Measurements from ENCODE around the gene GTF2H4.
"Not testable (repeated sequence)": the region's sequence is repeated elsewhere in the genome, so short reads cannot be mapped to it uniquely, and the experiment has no call there.

GTF2H4 gene

DNA sequence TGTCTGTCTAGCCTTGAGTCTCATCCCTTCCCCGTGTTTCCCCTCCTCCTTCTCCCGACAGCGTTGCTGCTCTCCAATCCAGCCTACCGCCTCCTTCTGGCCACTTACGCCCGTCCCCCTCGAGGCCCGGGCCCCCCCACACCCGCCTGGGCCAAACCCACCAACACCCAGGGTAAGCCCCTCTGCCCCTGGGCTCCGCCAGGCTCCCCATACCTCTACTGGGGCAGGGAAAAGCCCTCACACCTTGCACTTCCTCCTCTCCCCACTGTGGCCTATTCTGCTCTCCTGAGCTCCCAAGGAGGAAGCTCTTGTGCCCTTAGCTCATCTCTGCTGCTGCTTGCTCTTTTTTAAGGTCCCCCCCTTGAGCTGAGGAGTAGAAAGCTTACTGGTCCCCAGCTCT is 12.7 kb upstream of the GTF2H4 start:
- no peak for DNase-seq

DNA sequence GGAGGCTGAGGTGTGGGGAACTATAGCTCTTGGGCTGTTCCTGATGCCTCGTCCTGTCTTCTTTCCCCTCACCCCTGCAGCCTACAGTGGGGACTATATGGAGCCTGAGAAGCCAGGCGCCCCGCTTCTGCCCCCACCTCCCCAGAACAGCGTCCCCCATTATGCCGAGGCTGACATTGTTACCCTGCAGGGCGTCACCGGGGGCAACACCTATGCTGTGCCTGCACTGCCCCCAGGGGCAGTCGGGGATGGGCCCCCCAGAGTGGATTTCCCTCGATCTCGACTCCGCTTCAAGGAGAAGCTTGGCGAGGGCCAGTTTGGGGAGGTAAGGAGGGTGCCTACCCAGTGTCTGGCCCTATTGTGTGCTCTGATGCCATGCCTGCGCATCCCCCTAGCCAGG is 11.5 kb upstream of the GTF2H4 start:
- DNase-seq = no peak

DNA sequence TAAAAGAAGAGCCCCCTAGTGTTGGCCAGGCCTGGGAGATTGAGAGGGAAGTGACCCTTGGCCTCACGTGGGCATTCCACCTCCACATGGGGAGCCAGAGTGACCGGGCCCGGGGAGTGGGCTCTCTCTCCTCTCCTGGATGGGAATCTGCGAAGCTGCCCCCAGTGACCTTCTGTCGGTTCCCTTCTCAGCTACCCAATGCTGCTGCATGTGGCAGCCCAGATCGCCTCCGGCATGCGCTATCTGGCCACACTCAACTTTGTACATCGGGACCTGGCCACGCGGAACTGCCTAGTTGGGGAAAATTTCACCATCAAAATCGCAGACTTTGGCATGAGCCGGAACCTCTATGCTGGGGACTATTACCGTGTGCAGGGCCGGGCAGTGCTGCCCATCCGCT is 10.1 kb upstream of the GTF2H4 start:
- no peak for DNase-seq

DNA sequence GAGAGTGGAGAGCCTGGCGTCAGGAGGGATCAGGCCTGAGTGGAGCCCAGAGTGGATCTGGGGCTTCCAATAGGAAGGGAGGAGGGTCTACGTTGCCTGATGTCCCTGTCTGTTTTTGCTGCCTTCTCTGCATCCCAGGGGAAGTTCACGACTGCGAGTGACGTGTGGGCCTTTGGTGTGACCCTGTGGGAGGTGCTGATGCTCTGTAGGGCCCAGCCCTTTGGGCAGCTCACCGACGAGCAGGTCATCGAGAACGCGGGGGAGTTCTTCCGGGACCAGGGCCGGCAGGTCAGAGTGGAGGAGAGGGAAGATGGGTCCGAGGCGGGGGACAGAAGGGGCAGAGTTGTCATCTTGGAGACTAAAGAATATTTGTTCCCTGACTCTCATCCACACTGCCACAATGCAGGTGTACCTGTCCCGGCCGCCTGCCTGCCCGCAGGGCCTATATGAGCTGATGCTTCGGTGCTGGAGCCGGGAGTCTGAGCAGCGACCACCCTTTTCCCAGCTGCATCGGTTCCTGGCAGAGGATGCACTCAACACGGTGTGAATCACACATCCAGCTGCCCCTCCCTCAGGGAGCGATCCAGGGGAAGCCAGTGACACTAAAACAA is 9.2 kb upstream of the GTF2H4 start:
- no peak for DNase-seq

DNA sequence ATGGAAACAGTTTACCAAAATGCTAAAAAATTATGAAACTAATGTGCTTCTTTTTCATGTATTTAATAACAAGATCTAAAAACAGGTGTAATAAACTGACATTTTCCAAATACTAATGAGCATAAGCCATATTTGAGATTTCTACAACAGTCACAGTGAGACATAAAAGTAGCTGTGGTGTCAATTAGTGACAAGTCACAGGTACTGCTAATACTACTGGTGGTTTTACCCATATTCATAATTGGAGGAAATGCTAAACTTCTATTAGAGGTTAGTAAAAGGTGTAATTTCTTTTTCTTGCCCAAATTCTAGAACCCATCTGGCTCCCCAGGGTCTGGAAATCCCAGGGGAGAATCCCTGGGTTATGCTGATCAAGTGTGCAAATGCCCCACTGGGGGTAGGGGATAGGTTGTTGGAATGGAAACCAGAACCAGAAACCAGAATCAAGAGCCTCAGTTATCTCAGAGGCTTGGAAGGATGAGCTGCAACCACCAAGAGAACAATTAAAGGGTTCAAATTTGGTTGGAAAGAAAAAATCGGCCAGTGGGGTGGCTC is 7.1 kb upstream of the GTF2H4 start:
- DNase-seq = no peak

DNA sequence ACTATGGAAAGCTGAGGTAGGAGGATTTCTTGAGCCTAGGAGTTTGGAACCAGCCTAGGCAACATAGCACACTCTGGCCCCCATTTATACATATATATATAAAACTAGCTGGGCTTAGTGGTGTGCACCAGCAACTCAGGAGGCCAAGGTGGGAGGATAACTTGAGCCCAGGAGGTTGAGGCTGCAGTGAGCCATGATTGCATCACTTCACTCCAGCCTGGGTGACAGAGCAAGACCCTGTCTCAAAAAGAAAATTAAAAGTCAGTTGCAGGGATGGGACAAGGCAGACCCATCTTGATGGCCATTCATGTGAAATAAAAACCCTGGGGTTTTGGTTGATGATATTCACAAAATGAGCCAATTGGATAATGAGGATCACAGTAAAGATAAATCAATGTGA is 6.6 kb upstream of the GTF2H4 start:
- no peak for DNase-seq

DNA sequence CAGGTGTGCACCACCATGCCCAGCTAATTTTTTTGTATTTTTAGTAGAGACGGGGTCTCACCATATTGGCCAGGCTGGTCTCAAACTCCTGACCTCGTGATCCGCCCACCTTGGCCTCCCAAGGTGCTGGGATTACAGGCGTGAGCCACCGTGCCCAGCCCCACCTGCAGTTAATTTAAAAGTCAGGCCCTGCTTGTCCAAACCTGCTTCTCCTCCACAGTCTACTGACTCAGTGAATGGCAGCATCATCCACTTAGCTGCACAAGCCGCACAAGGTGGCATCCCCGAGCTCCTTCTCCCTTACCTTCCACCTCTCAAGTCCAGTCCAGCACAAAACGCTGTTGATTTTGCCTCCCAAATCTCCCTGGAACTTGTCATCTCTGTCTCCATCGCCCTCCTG is 5.8 kb upstream of the GTF2H4 start:
- DNase-seq = not testable (repeated sequence)

DNA sequence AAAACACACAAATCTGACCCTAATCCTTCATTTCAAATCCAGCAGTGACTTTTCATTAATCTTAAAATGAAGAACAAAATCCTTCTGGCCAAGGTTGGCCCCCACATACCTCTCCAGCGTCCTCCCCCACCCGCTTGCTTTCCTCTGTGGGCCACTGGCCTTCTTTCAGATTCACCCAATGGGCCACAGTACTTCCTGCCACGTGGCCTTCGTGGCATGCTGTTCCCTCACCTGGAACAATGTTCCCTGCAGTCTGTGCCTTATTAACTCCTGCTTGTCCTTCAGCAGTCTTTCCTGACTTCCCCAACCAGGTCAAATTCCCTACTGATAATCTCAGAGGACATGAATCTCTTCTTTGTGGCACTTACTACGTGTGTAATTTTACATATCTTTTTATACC is 5.3 kb upstream of the GTF2H4 start:
- DNase-seq = no peak

DNA sequence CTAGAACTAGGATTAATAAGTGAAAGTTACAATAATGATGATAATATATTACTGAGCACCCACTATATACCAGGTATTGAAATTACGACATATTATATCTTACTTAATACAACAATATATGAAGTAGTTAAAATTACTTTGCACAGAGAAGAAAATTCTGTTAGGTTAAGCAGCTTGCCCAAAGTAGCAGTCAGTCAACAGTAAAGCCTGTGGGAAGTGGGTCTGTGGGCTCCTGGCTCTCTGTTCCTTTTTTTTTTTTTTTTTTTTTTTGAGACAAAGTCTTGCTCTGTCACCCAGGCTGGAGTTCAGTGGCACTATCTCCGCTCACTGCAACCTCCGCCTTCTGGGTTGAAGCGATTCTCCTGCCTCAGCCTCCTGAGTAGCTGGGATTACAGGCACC is 4.8 kb upstream of the GTF2H4 start:
- DNase-seq = no peak

DNA sequence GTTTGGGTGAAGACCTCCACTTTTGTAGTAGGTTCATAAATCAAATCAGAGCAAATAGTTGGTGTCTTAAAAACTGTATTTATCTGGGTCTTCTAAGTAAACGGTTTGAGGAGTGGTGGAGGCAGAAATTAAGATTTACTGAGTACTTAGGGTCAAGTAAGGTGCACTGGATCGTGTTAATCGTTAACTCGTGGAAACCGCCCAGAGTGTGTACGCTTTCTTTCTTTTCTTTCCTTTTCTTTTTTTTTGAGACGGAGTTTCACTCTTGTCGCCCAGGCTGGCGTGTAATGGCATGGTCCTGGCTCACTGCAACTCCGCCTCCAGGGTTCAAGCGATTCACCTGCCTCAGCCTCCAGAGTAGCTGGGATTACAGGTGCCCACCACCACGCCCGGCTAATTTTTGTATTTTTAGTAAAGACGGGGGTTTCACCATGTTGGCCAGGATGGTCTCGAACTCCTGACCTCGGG is 683 bp upstream of the GTF2H4 start:
- DNase-seq = not testable (repeated sequence)

DNA sequence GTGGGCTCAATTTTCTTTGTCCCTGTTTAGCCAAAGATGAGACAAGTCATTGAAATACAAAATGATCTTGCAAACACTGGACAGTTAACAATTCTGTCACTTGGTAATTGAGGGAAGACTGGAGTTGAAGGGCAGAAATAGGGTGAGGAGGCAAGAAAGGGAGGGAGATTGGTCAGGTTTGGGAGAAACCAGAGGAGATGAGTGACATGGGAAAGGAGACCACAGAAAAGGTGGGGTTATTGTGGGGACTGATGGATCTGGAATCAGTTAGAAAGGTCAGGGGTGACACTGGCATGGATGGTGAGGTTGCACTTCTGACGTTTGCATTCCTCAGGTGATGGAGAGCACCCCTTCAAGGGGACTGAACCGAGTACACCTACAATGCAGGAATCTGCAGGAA is 693 bp downstream of the GTF2H4 start:
- no peak for DNase-seq

DNA sequence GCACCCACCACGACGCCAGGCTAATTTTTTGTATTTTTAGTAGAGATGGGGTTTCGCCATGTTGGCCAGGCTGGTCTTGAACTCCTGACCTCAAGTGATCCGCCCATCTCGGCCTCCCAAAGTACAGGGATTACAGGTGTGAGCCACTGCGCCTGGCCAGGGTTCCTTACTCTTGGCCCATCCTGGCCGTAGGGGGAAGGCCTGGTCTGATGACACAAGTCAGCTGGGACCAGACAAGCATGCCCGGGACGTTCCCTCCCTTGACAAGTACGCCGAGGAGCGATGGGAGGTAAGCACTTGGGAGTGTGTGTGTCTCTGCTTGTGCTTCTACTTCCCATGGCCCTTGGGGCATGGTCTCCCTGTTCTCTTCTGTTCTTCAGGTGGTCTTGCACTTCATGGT is 2.5 kb downstream of the GTF2H4 start:
- not testable (repeated sequence) for DNase-seq

DNA sequence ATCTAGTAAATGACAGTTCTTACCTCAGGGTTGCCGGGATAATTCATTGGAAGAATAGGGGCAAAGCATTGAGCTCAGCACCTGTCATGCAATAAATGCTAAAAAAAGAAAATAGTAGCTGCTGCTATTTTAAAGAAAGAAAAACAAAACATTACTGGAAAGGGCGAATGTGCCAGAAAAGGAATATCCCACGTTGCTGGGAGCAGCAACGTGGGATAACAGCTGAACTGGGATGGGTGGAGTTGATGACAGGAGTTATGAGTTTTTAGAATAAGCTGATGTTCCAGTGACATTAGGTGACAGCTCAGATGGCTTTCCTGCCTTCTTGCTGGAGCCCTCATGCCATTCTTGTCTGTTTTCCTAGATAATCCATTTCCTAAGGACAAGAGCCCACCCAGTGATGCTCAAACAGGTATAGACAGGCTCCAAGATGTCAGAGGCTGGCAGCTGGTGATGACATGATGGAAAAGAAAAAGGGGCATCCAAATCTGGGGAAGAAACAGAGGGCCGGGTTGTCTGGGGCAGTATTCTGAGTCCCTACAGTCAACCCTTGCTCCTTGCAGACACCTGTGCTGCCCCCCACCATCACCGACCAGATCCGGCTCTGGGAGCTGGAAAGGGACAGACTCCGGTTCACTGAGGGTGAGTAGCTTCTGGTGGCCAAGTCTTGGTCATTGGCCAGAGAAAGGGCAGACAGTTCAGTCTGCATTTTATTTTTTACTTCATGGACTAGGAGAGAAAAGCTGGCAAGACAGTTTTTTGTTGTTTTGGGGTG is 4.9 kb downstream of the GTF2H4 start:
- no peak for DNase-seq

DNA sequence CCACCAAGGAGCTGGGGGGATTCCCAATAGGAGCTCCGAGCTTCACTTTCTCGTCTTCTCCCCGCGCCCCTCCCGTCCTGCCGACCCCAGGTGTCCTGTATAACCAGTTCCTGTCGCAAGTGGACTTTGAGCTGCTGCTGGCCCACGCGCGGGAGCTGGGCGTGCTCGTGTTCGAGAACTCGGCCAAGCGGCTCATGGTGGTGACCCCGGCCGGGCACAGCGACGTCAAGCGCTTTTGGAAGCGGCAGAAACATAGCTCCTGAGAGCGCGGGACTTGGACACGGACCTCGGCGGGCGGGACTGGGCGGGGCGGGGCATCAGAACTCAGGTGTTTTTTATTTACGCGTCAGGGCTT is 5.7 kb downstream of the GTF2H4 start:
- DNase-seq = no peak

DNA sequence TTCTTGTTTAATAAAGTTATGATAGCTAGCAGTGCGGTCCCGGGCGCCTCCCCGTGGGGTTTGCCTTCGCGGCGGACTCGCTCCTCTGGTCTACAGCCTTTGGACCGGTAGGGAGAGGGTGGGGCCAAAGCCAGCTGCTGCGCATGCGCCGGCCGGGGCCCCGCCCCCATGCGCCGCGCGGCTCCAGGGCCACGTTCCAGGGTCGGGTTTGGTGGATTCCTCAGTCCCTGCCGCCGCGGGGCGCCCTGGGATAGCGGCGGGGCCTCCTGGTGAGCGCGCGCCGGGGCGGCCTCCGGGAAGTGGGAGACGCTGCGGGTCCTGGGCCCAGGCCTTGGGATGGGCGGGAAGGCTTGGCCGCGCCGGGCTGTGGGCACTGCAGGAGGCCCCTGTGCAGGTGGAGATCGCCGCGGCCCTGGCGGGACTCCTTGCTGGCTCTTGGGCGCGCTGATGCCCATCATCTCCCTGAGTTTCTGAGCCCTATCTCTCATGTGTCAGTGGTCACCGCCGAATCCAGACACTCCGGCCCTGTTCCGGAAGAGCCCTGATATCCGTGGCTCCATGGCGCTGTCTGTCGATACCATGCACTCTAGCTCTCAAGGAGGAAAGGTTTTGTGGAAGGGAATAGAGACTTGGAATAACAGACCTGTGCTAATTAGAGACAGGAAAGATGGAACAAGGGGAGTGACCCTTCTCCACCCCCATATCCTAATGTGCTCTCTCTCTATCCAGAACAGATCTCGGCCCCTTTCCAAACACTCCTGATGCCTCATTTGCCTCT is 6.3 kb downstream of the GTF2H4 start, which contains the start of gene VARS2:
VARS2 (plus strand) TSS at position 163 of the 778 bp plus-strand sequence; CDS start at position 762, 599 bp downstream.
- peak; percentile 88 for DNase-seq

DNA sequence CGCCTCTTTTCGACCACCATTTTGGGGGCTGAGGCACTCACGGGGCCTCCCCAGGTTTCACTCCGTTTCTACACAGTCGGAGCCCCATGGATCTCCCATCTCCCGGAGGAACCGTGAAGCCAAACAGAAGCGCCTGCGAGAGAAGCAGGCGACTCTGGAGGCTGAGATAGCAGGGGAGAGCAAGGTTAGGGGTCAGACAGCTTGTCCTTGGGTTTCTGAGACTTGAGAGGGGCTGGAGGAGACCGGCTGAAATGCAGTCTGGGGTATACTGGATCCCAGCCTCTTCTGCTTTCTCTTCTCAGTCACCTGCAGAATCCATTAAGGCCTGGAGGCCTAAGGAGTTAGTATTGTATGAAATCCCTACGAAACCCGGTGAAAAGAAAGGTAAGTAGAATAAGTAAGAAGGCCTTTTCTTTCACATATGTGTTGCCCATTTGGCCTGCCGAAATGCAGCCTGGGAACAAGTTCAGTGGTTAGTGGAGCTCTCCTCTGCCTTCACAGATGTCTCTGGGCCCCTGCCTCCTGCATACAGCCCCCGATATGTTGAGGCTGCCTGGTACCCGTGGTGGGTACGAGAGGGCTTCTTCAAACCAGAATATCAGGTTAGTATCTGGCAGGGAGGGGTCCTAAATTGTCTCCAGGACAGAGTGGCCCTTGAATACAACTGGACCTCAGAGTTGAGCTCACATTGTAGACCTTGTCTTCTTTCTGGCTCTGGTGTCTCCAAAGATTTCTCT is 7.0 kb downstream of the GTF2H4 start:
- DNase-seq = no peak

DNA sequence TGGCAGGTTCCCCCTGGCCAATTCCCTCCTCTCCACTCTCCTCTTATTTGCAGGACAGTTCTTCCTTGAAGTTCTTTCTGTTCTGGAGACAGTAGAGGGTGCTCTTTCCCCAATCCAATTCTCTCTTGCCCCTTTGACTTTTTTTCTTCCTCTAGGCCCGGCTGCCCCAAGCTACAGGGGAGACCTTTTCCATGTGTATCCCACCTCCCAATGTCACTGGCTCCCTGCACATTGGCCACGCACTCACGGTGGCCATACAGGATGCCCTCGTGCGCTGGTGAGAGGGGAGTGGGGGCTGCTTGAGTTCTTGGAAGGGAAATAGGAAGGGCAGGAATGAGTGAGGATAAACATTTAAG is 7.6 kb downstream of the GTF2H4 start:
- peak; percentile 44 for DNase-seq

DNA sequence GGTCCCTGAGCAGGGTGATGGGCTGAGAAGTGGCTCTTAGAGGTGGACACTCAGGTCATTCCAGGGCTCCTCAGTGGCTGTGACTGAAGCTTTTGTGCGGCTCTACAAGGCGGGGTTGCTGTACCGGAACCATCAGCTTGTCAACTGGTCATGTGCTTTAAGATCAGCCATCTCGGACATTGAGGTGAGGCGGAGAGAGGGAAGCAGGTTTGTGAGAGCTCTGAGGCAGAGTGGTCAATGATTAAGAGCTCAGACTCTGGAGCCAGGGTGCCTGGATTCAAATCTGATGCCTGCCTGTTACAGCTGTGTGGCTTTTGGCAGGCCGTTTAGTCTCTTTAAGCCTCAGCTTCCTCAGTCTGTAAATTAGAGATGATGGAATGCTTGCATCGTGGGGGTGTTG is 9.0 kb downstream of the GTF2H4 start:
- no peak for DNase-seq

DNA sequence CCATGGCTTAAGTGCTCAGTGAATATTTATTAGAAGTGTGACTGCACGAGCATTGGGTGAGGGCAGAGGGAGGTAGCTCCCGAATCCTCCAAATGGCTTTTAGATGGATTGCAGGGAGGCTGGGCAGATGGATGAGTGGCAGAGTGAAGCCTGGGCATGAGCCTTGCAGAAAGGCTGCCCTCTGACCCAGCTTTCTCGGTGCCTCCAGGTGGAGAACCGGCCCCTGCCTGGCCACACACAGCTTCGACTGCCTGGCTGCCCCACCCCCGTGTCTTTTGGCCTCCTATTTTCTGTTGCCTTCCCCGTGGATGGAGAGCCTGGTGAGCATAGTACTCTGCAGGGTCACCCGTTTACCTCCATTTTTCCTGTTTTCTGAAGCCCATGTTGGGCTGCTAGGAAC is 9.5 kb downstream of the GTF2H4 start:
- DNase-seq = no peak

DNA sequence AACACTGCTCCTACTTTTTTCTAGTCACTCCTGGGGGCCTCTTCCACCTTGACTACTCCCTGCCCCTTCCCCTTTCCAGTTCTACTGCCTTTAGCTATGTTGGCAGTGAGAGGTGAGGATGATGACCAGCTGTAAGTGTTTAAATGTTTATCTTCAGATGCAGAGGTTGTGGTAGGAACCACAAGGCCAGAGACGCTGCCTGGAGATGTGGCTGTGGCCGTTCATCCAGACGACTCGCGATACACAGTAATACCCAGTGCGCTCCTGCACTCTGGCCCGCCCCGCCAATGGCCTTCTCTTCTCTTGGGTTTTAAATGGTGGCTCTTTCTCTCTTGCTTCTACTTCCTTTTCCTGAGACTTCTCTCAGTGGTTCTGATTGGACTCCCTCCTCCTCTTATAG is 10.7 kb downstream of the GTF2H4 start:
- no peak for DNase-seq

DNA sequence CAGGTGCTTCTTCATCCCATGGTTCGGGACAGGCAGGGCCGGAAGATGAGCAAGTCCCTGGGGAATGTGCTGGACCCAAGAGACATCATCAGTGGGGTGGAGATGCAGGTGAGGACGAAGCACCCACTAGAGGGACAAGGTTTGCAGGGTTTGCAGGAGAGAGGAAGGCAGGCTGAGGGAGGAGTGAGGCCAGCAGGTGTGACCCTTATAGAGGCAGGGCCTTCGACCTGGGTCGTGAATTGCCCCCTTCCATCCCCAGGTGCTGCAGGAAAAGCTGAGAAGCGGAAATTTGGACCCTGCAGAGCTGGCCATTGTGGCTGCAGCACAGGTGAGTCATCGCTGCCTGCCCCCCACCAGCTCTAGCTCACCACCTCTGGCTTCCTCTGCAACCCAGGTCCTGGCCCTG is 14.4 kb downstream of the GTF2H4 start:
- DNase-seq = no peak

DNA sequence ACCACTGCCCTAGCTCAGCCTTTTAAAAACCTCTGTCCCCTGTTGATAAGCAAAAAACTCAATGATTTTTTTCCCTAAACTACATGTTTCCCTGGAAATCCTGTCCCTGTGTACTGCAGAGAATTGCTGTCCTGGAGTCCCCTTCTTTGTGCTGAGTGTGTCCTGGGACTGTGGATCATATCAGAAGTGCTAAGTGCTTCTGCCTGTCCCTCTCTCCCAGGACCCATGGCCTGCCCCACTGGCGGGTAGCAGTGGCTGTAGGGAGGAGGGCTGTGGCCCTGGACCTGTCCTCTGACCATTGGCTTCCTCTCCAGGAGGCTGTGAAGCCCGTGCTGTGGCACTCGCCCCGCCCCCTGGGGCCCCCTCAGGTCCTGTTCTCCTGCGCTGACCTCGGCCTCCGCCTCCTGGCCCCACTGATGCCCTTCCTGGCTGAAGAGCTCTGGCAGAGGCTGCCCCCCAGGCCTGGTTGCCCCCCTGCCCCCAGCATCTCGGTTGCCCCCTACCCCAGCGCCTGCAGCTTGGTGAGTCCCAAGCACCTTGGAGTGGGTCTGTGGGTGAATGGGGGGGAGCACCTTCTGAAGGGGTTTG is 16.1 kb downstream of the GTF2H4 start:
- DNase-seq = not testable (repeated sequence)

DNA sequence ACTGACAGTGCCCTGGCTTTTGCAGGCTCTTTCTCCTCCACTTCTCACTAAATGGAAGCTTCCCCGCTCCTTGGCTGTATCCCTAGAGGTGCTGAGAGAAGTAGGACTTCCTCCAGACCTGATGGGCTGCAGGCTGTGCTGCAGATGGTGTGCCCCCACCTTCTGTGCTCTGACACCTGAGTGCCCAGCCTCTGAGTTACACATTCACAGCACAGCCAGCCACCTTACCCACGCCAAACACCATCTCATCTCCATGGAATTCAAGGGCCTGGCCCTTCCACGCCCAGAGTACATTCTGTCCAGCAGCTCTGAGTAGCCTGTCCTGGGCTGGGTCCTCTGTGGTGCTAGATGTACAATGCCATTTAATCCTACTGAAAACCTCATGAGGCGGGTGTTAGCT is 18.6 kb downstream of the GTF2H4 start:
- DNase-seq = no peak
